HG03135 (cell line): Measurements from ENCODE around the gene TCFL5.
"Not testable (repeated sequence)": the region's sequence is repeated elsewhere in the genome, so short reads cannot be mapped to it uniquely, and the experiment has no call there.

Source experiments
- ATAC-seq: cut with Tn5 transposase; IDR thresholded peaks from one replicate; pipeline ENCODE4 v1.9.1; 2021; ENCODE audit warnings: mild to moderate bottlenecking, moderate library complexity; ENCODE audit not compliant: unreplicated experiment

The TCFL5 gene

GRCh38 chr20:62880935-62881661 is 19.5 kb upstream of the TCFL5 start:
- no peak for ATAC-seq

DNA sequence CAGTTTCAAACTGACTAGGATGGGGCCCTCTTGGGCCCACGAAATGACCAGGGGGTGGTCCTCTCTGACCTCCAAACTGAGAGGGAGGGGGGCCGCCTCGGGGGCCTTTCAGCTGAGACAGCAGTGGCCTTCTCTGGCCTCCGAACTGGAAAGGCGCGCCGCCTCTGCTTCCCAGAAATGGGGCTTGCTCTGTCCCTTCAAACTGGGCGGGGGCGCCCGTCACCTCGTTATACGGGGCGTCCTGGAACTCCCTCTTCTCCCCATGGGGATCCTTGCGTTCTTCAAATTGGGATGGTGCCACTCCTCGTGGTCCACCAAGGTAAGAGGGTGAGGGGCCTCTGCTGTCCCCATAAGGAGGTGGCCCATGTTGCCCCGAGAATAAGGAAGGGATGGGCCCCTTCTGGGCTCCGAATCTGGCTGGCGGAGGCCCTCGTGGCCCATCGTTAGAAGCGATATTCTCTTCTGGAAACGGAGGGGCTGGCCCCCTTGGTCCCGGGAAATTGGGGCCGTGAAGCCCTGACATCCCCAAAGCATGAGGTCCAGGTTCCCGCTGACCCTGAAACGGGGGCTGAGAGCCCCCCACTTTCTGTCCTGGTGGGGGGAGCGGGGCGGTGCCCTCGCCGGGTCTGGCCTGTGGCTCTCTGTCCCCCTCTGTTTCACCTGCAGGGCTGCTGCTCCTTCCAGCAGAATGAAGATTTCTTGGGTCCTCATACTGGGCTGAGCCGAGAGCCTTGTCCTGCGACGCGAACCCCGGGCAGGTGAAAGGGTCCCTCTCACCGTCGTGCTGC is 18.7 kb upstream of the TCFL5 start:
- ATAC-seq = no peak

- ATAC-seq = no peak
Measured at GRCh38 chr20:62879275-62880146, 17.9 kb upstream of the TCFL5 start.

DNA sequence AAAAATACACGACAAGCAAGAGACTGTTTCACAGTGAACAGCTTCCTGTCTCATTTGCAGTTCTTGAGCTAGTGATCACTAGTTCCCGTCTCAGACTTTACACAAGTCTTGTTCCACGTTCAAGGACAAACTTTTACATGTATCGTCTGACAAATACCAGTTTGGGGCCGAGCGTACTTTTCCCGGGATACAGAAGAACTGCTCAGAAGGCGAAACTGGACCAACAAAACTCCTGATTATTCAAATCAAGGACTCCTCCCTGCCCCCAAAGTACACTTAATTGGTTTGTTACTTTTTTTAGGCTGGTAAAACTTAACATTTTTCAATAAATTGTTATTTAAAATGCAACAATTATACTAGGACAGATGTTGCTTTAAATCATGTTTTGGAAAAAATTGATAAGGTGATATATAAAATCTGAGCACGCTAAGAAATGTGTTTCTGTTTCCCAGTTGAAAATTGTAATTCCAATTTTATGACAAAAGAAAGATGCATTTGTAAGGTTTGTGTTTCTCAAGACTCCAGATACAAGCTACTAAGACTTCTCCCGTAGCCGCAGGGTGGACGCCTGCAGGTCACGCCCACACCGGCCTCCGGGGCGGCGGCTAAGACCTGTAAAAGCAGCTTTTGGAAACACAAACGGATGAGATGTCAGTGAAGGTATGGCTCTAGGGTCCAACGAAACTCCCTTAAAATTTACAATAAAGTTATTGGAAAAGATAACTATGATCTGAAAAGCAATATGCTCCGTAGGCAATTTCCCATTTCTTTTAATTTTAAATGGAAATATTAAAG is 16.8 kb upstream of the TCFL5 start:
- ATAC-seq = no peak

- ATAC-seq = no peak
Measured at GRCh38 chr20:62876902-62877816, 15.5 kb upstream of the TCFL5 start.

DNA sequence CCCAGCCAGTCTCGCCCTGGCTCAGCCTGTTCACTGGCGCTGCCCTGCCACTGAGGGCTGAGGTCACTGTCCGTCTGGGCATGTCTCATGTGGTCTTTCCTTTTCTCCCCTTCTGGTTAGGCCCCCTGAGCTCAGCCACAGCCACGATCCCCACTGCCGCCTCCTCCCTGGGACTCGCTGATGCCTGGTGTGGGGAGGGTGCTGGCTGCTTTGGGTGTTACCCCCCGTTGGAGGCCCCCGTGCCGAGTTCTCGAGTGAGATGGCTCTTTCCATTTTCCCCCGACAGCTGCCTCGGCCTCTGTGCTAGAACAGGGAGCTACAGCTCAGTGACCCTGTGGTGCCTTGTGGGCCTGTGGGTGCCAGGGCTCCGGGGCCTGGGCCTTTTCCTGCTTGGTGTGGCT is 14.9 kb upstream of the TCFL5 start:
- ATAC-seq = no peak

- no peak for ATAC-seq
Measured at GRCh38 chr20:62875419-62876361, 14.1 kb upstream of the TCFL5 start.

DNA sequence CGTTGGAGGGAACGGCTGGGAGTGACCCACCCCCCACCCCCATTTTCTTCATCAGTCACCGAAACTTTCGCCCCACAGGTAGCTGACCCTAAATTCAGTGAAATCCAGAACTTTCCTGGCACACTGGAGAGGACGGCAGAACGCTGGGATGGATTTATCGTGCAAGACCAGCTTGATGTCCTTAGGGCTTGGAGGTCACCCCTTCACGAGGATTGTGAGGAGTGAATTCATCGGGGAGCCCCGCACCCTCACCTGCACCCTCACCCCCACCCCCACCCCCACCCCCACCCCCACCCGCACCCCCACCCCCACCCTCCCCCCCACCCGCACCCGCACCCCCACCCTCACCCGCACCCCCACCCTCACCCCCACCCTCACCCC is 13.3 kb upstream of the TCFL5 start:
- no peak for ATAC-seq

GRCh38 chr20:62873681-62874031 is 12.0 kb upstream of the TCFL5 start:
- ATAC-seq = not testable (repeated sequence)

- ATAC-seq = no peak
Measured at GRCh38 chr20:62873280-62873679, 11.7 kb upstream of the TCFL5 start.

GRCh38 chr20:62872862-62873261 is 11.2 kb upstream of the TCFL5 start:
- ATAC-seq = no peak

- ATAC-seq = no peak
Measured at GRCh38 chr20:62872184-62872847, 10.7 kb upstream of the TCFL5 start.

DNA sequence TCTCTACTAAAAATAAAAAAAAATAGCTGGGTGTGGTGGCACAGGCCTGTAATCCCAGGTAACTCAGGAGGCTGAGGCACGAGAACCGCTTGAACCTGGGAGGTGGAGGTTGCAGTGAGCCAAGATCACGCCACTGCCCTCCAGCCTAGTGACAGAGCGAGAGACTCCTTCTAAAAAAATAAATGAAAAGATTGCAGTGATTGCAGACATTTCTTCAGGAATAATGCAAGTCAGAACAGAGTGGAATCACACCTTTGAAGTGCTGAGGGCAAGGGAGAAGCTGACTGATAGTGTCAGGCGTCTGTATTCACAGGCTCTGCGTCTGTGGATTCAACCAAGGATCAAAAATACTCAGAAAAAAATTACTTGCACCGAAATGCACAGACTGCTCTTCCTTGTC is 2.6 kb upstream of the TCFL5 start:
- no peak for ATAC-seq

- ATAC-seq = peak; percentile 33
Measured at GRCh38 chr20:62860924-62861691, 514 bp downstream of the TCFL5 start.

DNA sequence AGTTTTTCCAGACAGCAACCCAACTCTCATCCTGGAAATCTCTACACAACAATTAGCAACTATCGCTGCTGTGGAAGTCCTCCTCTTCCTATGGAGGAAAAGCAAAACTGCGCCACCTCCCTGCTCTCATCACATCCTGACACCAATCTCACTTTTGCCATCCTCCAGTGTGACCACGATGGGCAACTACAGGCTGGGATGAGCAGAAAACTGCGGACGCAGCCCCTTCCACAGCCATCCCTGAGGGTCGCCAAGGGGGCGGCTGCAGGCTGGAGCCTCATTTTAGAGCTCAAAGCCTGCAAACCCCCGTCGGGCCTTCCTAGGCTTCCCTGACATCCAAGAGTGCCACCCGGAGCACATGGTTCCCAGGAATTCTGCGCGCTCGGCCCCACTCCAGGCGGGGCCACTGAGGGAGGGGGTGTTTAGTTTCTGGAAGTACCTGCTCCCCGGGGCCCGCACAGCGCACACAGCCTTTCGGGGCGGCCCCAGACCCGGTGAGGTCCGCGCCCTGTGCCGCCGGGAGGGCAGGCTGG is 1.2 kb downstream of the TCFL5 start:
- no peak for ATAC-seq

DNA sequence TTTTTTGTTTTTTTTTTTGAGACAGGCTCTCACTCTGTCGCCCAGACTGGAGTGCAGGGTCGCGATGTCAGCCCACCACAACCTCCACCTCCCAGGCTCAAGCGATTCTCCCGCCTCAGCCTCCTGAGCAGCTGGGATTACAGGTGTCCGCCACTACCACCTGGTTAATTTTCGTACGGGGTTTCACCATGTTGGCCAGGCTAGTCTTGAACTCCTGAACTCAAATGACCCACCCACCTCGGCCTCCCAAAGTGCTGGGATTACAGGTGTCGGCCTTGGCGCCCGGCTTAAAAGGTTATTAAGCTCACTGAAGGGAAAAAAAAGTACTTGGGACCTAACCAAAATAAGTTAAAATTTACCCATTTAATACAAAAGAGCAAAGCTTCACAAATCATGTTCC is 1.9 kb downstream of the TCFL5 start:
- no peak for ATAC-seq
